HepG2 (cell line): Measurements from ENCODE around the gene AVPR2. TPM values are rescaled to one million over a fixed set of nuclear protein-coding genes. Genes with fewer than 3 reads are reported as not detected.

ENCODE experiments used
- CAMTA2 ChIP-seq: sonication (generic); formaldehyde crosslinking; IDR thresholded peaks from 2 replicates; pipeline ENCODE4 v1.4.0; 2020; ENCODE audit warnings: mild to moderate bottlenecking, missing genetic modification reagents, borderline replicate concordance
- IKZF5 ChIP-seq: IDR thresholded peaks from 2 replicates; pipeline ENCODE4 v1.6.1; 2018; ENCODE audit warnings: missing genetic modification reagents, mild to moderate bottlenecking, missing compliant biosample characterization
- ONECUT2 ChIP-seq: sonication (generic); formaldehyde crosslinking; IDR thresholded peaks from 2 replicates; pipeline ENCODE4 v1.4.0; 2020; ENCODE audit warnings: missing genetic modification reagents
- PAF1 ChIP-seq: IDR thresholded peaks from 2 replicates; pipeline ENCODE4 v1.6.1; 2016; ENCODE audit warnings: missing genetic modification reagents, missing compliant biosample characterization
- RNF219 ChIP-seq: sonication (generic); formaldehyde crosslinking; IDR thresholded peaks from 2 replicates; pipeline ENCODE4 v1.5.0; 2020; ENCODE audit warnings: mild to moderate bottlenecking, missing genetic modification reagents
- SALL1 ChIP-seq: sonication (generic); formaldehyde crosslinking; IDR thresholded peaks from 2 replicates; pipeline ENCODE4 v1.8.0; 2022; ENCODE audit warnings: mild to moderate bottlenecking, missing genetic modification reagents
- SALL2 ChIP-seq: sonication (generic); formaldehyde crosslinking; IDR thresholded peaks from 2 replicates; pipeline ENCODE4 v1.8.1; 2023; ENCODE audit warnings: mild to moderate bottlenecking, missing genetic modification reagents, inconsistent platforms
- SIN3A ChIP-seq: IDR thresholded peaks from 2 replicates; pipeline ENCODE4 v1.6.1; 2011; ENCODE audit warnings: low read depth, mild to moderate bottlenecking, control low read depth, low read length, borderline replicate concordance
- TAF1 ChIP-seq: sonication (generic); formaldehyde crosslinking; IDR thresholded peaks from 2 replicates; pipeline ENCODE4 v1.4.0; 2020; ENCODE audit warnings: missing genetic modification reagents
- TFAP4 ChIP-seq: sonication (generic); IDR thresholded peaks from 2 replicates; pipeline ENCODE4 v1.6.1; 2016; ENCODE audit warnings: low read depth, borderline replicate concordance
- ZC3H13 ChIP-seq: sonication (generic); formaldehyde crosslinking; IDR thresholded peaks from 2 replicates; pipeline ENCODE4 v1.8.1; 2023; ENCODE audit warnings: mild to moderate bottlenecking, missing genetic modification reagents, moderate library complexity
- ZC3H4 ChIP-seq: sonication (generic); formaldehyde crosslinking; IDR thresholded peaks from 2 replicates; pipeline ENCODE4 v1.4.0; 2020; ENCODE audit warnings: missing genetic modification reagents, borderline replicate concordance
- ZFP62 ChIP-seq: sonication (generic); formaldehyde crosslinking; IDR thresholded peaks from 2 replicates; pipeline ENCODE4 v1.4.0; 2020; ENCODE audit warnings: missing genetic modification reagents
- ZNF101 ChIP-seq: sonication (generic); formaldehyde crosslinking; IDR thresholded peaks from 2 replicates; pipeline ENCODE4 v1.4.0; 2020; ENCODE audit warnings: mild to moderate bottlenecking, low read depth, missing genetic modification reagents, borderline replicate concordance
- ZNF234 ChIP-seq: sonication (generic); formaldehyde crosslinking; conservative IDR thresholded peaks from 2 replicates; pipeline ENCODE4 v1.5.1; 2020; ENCODE audit warnings: mild to moderate bottlenecking, missing genetic modification reagents
- ZNF329 ChIP-seq: sonication (generic); formaldehyde crosslinking; IDR thresholded peaks from 2 replicates; pipeline ENCODE4 v1.9.0; 2021; ENCODE audit warnings: low read depth, mild to moderate bottlenecking, missing genetic modification reagents
- ZNF430 ChIP-seq: sonication (generic); formaldehyde crosslinking; IDR thresholded peaks from 2 replicates; pipeline ENCODE4 v1.9.0; 2021; ENCODE audit warnings: mild to moderate bottlenecking, missing genetic modification reagents
- ZNF431 ChIP-seq: sonication (generic); formaldehyde crosslinking; IDR thresholded peaks from 2 replicates; pipeline ENCODE4 v1.9.0; 2022; ENCODE audit warnings: missing genetic modification reagents, low read depth, mild to moderate bottlenecking, borderline replicate concordance
- ZNF451 ChIP-seq: sonication (generic); formaldehyde crosslinking; IDR thresholded peaks from 2 replicates; pipeline ENCODE4 v1.5.0; 2020; ENCODE audit warnings: mild to moderate bottlenecking, missing genetic modification reagents
- ZNF768 ChIP-seq: sonication (generic); formaldehyde crosslinking; IDR thresholded peaks from 2 replicates; pipeline ENCODE4 v1.4.0; 2020; ENCODE audit warnings: missing genetic modification reagents
- polyA plus RNA-seq, 8 experiments: library from polyadenylated mRNA; depleted of rRNA in 3 of 8; stranded (reverse) in 7 of 8; unstranded in 1 of 8; fragments of >200 nt; fragmentation: Illumina TruSeq in 4 of 8; extraction: Trizol in 4 of 8; gene quantifications; 2 replicates each; pipeline versions ENCODE4 v1.2.1 to v1.2.3, GENCODE V29; 2011 to 2016; ENCODE audit warnings: low read depth in 4 of 8, missing spikeins in 1 of 8, mixed read lengths in 1 of 8; ENCODE audit not compliant: insufficient read depth in 1 of 8
- total RNA-seq, 5 experiments: library from RNA; depleted of rRNA; stranded (reverse); fragments of >200 nt; fragmentation: Illumina TruSeq; extraction: Trizol; gene quantifications; 2 replicates each; pipeline ENCODE4 v1.2.3, GENCODE V29; 2016; ENCODE audit warnings: low read depth in 1 of 5
- TF ChIP-seq, protein P1 (sequence below): sonication (generic); formaldehyde crosslinking; IDR thresholded peaks from 2 replicates; pipeline ENCODE4 v1.4.0; 2020; ENCODE audit warnings: low read depth, missing genetic modification reagents
- TF ChIP-seq, protein P2 (sequence below): IDR thresholded peaks from 2 replicates; pipeline ENCODE4 v1.6.1; 2012; ENCODE audit warnings: inconsistent platforms

The AVPR2 gene
- total and polyA plus RNA-seq, 2 of the 13 experiments (the other 11 are each of a cell fraction or from before 2014, with no cell fraction given) = not detected

DNA sequence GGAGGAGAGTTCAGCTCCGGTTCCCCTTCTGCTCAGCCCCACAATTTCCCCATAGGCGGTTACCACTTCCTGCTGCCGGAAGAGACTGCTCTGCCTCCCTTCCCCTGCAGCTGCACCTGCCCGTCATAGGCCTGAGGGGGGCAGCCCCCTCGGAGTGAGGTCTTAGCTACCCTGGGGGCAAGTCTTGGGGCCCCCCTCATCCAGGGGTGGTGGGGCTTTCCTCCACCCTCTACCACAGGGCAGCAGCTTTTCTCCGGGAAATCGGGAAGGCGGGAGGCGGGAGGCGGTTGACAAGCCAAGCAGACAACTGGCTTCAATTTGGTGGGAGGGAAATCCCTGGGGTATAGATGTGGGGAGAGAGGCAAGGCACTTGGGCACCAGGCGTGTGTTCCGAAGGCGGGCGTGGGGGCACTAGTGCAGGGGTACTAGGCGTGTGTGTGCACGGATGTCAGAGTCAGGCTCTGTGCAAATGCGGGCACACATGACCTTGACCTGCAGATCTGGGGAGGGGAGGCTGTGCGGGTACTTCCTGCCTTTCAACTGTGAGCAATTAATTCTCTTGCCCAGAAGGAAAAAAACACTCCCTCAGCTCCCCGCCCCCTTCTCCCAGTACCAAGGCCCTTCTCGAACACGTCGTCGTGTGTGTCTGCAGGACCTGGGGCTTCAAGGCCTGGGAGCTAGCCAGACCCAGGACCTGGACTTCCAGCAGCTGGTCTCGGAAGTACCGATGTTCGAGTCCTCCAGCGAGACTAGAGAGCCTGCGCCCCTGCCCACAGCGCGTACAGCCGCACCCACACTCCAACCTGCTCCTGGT is 22.6 kb downstream of the AVPR2 start (continued):
- TF ChIP-seq, protein P1, sequence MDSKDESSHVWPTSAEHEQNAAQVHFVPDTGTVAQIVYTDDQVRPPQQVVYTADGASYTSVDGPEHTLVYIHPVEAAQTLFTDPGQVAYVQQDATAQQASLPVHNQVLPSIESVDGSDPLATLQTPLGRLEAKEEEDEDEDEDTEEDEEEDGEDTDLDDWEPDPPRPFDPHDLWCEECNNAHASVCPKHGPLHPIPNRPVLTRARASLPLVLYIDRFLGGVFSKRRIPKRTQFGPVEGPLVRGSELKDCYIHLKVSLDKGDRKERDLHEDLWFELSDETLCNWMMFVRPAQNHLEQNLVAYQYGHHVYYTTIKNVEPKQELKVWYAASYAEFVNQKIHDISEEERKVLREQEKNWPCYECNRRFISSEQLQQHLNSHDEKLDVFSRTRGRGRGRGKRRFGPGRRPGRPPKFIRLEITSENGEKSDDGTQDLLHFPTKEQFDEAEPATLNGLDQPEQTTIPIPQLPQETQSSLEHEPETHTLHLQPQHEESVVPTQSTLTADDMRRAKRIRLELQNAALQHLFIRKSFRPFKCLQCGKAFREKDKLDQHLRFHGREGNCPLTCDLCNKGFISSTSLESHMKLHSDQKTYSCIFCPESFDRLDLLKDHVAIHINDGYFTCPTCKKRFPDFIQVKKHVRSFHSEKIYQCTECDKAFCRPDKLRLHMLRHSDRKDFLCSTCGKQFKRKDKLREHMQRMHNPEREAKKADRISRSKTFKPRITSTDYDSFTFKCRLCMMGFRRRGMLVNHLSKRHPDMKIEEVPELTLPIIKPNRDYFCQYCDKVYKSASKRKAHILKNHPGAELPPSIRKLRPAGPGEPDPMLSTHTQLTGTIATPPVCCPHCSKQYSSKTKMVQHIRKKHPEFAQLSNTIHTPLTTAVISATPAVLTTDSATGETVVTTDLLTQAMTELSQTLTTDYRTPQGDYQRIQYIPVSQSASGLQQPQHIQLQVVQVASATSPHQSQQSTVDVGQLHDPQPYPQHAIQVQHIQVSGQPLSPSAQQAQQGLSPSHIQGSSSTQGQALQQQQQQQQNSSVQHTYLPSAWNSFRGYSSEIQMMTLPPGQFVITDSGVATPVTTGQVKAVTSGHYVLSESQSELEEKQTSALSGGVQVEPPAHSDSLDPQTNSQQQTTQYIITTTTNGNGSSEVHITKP (CRISPR knock-in tag) = no peak
- no peak for TF ChIP-seq ZNF430
- TF ChIP-seq SALL2 (CRISPR knock-in tag) = no peak
- TF ChIP-seq CAMTA2 (CRISPR knock-in tag) = no peak
- no peak for TF ChIP-seq ZNF101 (CRISPR knock-in tag)
- no peak for TF ChIP-seq PAF1
- TF ChIP-seq IKZF5 (CRISPR knock-in tag) = peak; percentile 19; the same call in 1 of the 2 replicates
- TF ChIP-seq ZNF329 = 0 out of 2 replicates have a peak, but pooled peaks have one; percentile 12
- 0 out of 2 replicates have a peak, but pooled peaks have one; percentile 14 for TF ChIP-seq RNF219 (CRISPR knock-in tag)
- 0 out of 2 replicates have a peak, but pooled peaks have one; percentile 24 for TF ChIP-seq ZNF451 (CRISPR knock-in tag)
- TF ChIP-seq, protein P2, sequence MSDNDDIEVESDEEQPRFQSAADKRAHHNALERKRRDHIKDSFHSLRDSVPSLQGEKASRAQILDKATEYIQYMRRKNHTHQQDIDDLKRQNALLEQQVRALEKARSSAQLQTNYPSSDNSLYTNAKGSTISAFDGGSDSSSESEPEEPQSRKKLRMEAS = peak; percentile 17; the same call in 1 of the 2 replicates
- no peak for TF ChIP-seq ZFP62 (CRISPR knock-in tag)
- TF ChIP-seq TAF1 = no peak
- 0 out of 2 replicates have a peak, but pooled peaks have one; percentile 33 for TF ChIP-seq SIN3A
- peak; percentile 6; the same call in 1 of the 2 replicates for TF ChIP-seq TFAP4
- no peak for TF ChIP-seq ZNF431
- TF ChIP-seq ZC3H4 (CRISPR knock-in tag) = no peak
- TF ChIP-seq ZC3H13 (CRISPR knock-in tag) = no peak
- TF ChIP-seq ONECUT2 (CRISPR knock-in tag) = no peak
- peak; percentile 63; the same call in 1 of the 2 replicates for TF ChIP-seq SALL1
- no peak for TF ChIP-seq ZNF234 (CRISPR knock-in tag)
- no peak for TF ChIP-seq ZNF768
